ENCODE measurements around the gene AHRR. TPM values are rescaled to one million over a fixed set of nuclear protein-coding genes. Genes with fewer than 3 reads are reported as not detected.
"Not testable (repeated sequence)": the region's sequence is repeated elsewhere in the genome, so short reads cannot be mapped to it uniquely, and the experiment has no call there.

The AHRR gene
- total RNA-seq, 1 donor from 2014 or later: 8.4 TPM

- ATAC-seq (no peak), DNase-seq (no peak)
- Histone ChIP-seq H3K4me1 (peaks cover 5% of the 10 kb centered on the region), H3K9me3 (peaks cover 6% of the 10 kb centered on the region), H3K27ac (no peak overlapping the region), H3K27me3 (ENCODE audit: low read depth) (no peaks in the 10 kb centered on the region), H3K36me3 (no peaks in the 10 kb centered on the region), H3K4me3 (no peak overlapping the region)
- no peak for TF ChIP-seq CTCF (IDR thresholded peaks at IDR 0.05)
- intact Hi-C loops (cut with DNase I): no loop called here
These were observed 57.6 kb downstream of the AHRR start for GRCh38 chr5:378976-379742.

- no peaks in the 10 kb centered on the region for H3K36me3 ChIP-seq
- H3K4me1 ChIP-seq: no peaks in the 10 kb centered on the region
- no peak for TF ChIP-seq CTCF (IDR thresholded peaks at IDR 0.05)
- intact Hi-C loops (cut with DNase I): no loop called here
- no peaks in the 10 kb centered on the region for H3K27me3 ChIP-seq (ENCODE audit: low read depth)
- H3K27ac ChIP-seq: no peak overlapping the region
- H3K4me3 ChIP-seq: no peak overlapping the region
- ATAC-seq (no peak), DNase-seq (no peak)
- peaks cover 13% of the 10 kb centered on the region for H3K9me3 ChIP-seq
These were observed 59.3 kb downstream of the AHRR start for GRCh38 chr5:380701-381309.

- Histone ChIP-seq H3K27ac (no peak overlapping the region), H3K9me3 (peaks cover 13% of the 10 kb centered on the region), H3K36me3 (no peaks in the 10 kb centered on the region), H3K4me3 (no peak overlapping the region), H3K4me1 (no peaks in the 10 kb centered on the region), H3K27me3 (ENCODE audit: low read depth) (no peaks in the 10 kb centered on the region)
- DNase-seq (no peak), ATAC-seq (no peak)
- intact Hi-C loops (cut with DNase I): no loop called here
- no peak for TF ChIP-seq CTCF (IDR thresholded peaks at IDR 0.05)
These were observed 61.6 kb downstream of the AHRR start for GRCh38 chr5:383066-383465.

GRCh38 chr5:383621-384020, 62.1 kb downstream of the AHRR start:
- peaks cover 13% of the 10 kb centered on the region for H3K9me3 ChIP-seq
- H3K36me3 ChIP-seq: no peaks in the 10 kb centered on the region
- DNase-seq: no peak
- no peaks in the 10 kb centered on the region for H3K4me1 ChIP-seq
- TF ChIP-seq CTCF (IDR thresholded peaks at IDR 0.05): no peak
- H3K27ac ChIP-seq: no peak overlapping the region
- no peaks in the 10 kb centered on the region for H3K27me3 ChIP-seq (ENCODE audit: low read depth)
- intact Hi-C loops (cut with DNase I): no loop called here
- no peak for ATAC-seq
- no peak overlapping the region for H3K4me3 ChIP-seq

GRCh38 chr5:384576-384975, 63.1 kb downstream of the AHRR start:
- H3K27ac ChIP-seq; DNase-seq; H3K4me3 ChIP-seq; ATAC-seq; H3K36me3 ChIP-seq; H3K27me3 ChIP-seq (ENCODE audit: low read depth); intact Hi-C loops (cut with DNase I); H3K4me1 ChIP-seq: not testable (repeated sequence)
- H3K9me3 ChIP-seq: peaks cover 13% of the 10 kb centered on the region

- H3K4me3 ChIP-seq: no peak overlapping the region
- intact Hi-C loops (cut with DNase I): no loop called here
- no peaks in the 10 kb centered on the region for H3K36me3 ChIP-seq
- H3K9me3 ChIP-seq: peaks cover 8% of the 10 kb centered on the region
- DNase-seq (no peak), ATAC-seq (no peak)
- TF ChIP-seq CTCF (IDR thresholded peaks at IDR 0.05): no peak
- H3K27ac ChIP-seq: no peak overlapping the region
- H3K27me3 ChIP-seq (ENCODE audit: low read depth): no peaks in the 10 kb centered on the region
- no peaks in the 10 kb centered on the region for H3K4me1 ChIP-seq
These were observed 63.8 kb downstream of the AHRR start for GRCh38 chr5:385321-385720.

Data from lower lobe of right lung (tissue), 2 donors.